ENCODE measurements around the gene FADS3.

DNA sequence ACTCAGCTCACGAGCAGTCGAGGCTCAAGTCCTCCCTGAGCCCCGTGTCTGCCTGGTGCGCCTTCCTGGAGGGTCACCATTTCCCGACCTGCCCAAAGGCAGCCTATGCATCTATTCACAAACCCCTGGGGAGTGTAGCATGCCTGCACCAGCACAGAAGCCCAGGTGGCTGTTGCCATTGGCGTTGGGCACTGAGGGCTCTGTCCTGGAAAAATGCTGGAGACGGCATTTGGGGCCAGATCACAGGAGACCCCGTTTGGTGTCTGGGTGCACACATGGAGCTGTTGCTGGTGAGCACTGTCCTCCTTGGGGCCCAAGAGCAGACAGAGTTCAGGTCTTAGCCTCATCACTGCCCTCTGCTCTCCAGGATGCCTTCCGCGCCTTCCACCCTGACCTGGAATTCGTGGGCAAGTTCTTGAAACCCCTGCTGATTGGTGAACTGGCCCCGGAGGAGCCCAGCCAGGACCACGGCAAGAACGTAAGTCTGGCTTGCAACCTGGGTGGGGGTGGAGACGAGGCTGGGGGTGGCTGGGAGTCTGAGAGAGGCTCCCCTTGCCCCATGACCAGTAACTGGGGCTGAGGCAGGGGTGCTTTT is 53.8 kb downstream of the FADS3 start:
- TF ChIP-seq, protein P1, sequence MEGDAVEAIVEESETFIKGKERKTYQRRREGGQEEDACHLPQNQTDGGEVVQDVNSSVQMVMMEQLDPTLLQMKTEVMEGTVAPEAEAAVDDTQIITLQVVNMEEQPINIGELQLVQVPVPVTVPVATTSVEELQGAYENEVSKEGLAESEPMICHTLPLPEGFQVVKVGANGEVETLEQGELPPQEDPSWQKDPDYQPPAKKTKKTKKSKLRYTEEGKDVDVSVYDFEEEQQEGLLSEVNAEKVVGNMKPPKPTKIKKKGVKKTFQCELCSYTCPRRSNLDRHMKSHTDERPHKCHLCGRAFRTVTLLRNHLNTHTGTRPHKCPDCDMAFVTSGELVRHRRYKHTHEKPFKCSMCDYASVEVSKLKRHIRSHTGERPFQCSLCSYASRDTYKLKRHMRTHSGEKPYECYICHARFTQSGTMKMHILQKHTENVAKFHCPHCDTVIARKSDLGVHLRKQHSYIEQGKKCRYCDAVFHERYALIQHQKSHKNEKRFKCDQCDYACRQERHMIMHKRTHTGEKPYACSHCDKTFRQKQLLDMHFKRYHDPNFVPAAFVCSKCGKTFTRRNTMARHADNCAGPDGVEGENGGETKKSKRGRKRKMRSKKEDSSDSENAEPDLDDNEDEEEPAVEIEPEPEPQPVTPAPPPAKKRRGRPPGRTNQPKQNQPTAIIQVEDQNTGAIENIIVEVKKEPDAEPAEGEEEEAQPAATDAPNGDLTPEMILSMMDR (conservative IDR thresholded peaks at IDR 0.05; ENCODE audit: low read depth, low read length): no peak
- no peak for TF ChIP-seq POLR2A (IDR thresholded peaks at IDR 0.05; ENCODE audit: low read depth, low read length)
- TF ChIP-seq, protein P2, sequence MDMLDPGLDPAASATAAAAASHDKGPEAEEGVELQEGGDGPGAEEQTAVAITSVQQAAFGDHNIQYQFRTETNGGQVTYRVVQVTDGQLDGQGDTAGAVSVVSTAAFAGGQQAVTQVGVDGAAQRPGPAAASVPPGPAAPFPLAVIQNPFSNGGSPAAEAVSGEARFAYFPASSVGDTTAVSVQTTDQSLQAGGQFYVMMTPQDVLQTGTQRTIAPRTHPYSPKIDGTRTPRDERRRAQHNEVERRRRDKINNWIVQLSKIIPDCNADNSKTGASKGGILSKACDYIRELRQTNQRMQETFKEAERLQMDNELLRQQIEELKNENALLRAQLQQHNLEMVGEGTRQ (IDR thresholded peaks at IDR 0.05; ENCODE audit: low read depth, low read length): no peak
- no peak for TF ChIP-seq MXI1 (IDR thresholded peaks at IDR 0.05; ENCODE audit: borderline replicate concordance, low read depth, low read length)
- TF ChIP-seq CEBPB (IDR thresholded peaks at IDR 0.05; ENCODE audit: low read depth, low read length): no peak
- no peak for TF ChIP-seq RFX5 (IDR thresholded peaks at IDR 0.05; ENCODE audit: low read depth, low read length)
- TF ChIP-seq SMC3 (IDR thresholded peaks at IDR 0.05; ENCODE audit: low read depth, low read length): no peak
- no peak for TF ChIP-seq FOS (IDR thresholded peaks at IDR 0.05; ENCODE audit: low read depth, low read length)
- no peak for TF ChIP-seq NFE2L2 (IDR thresholded peaks at IDR 0.05; ENCODE audit: low read depth, low read length)
- TF ChIP-seq BHLHE40 (IDR thresholded peaks at IDR 0.05; ENCODE audit: low read depth, low read length): no peak
